ENCODE results near the gene CYTH4.
"Not testable (repeated sequence)": the region's sequence is repeated elsewhere in the genome, so short reads cannot be mapped to it uniquely, and the experiment has no call there.

The CYTH4 gene, protein sequence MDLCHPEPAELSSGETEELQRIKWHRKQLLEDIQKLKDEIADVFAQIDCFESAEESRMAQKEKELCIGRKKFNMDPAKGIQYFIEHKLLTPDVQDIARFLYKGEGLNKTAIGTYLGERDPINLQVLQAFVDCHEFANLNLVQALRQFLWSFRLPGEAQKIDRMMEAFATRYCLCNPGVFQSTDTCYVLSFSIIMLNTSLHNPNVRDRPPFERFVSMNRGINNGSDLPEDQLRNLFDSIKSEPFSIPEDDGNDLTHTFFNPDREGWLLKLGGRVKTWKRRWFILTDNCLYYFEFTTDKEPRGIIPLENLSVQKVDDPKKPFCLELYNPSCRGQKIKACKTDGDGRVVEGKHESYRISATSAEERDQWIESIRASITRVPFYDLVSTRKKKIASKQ

DNA sequence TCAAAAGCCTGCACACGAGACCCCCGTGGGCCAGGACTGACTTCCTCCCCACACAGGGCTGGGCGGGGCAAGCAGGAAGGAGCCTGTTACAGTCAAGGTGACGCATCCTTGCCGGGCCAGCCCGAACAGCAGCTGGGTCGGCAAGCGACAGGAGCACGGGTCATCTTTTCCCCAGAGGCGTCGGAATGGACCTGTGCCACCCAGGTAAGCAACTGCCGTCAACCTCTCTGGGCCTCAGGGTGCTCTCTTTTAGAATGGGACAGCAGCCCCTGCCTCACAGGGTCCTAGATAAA is at the start of gene CYTH4:
Gene CYTH4, plus strand, starts transcription at position 124 of the 293 bp plus-strand sequence. Its CDS starts 62 bp downstream, at position 186.
- TF ChIP-seq, protein P1, sequence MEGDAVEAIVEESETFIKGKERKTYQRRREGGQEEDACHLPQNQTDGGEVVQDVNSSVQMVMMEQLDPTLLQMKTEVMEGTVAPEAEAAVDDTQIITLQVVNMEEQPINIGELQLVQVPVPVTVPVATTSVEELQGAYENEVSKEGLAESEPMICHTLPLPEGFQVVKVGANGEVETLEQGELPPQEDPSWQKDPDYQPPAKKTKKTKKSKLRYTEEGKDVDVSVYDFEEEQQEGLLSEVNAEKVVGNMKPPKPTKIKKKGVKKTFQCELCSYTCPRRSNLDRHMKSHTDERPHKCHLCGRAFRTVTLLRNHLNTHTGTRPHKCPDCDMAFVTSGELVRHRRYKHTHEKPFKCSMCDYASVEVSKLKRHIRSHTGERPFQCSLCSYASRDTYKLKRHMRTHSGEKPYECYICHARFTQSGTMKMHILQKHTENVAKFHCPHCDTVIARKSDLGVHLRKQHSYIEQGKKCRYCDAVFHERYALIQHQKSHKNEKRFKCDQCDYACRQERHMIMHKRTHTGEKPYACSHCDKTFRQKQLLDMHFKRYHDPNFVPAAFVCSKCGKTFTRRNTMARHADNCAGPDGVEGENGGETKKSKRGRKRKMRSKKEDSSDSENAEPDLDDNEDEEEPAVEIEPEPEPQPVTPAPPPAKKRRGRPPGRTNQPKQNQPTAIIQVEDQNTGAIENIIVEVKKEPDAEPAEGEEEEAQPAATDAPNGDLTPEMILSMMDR (IDR thresholded peaks at IDR 0.05), result no peak
- no peak for TF ChIP-seq ZFX (IDR thresholded peaks at IDR 0.05; ENCODE audit: borderline replicate concordance)
- no peak within 1 kb of the TSS for H3K27ac ChIP-seq

DNA sequence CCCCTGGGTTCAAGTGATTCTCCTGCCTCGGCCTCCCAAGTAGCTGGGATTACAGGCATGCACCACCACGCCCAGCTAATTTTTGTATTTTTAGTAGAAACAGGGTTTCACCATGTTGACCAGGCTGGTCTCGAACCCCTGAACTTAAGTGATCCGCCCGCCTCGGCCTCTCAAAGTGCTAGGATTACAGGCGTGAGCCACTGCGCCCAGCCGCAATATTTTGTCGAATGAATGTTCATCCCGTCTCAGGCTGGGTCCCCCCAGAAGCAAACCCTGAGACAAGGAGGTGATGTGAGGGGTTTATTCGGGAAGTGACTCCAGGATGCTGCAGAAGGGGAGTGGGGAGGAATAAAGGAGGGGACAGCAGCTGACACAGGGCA is 48.9 kb upstream of the CYTH4 start:
- H3K27ac ChIP-seq, result not testable (repeated sequence)

DNA sequence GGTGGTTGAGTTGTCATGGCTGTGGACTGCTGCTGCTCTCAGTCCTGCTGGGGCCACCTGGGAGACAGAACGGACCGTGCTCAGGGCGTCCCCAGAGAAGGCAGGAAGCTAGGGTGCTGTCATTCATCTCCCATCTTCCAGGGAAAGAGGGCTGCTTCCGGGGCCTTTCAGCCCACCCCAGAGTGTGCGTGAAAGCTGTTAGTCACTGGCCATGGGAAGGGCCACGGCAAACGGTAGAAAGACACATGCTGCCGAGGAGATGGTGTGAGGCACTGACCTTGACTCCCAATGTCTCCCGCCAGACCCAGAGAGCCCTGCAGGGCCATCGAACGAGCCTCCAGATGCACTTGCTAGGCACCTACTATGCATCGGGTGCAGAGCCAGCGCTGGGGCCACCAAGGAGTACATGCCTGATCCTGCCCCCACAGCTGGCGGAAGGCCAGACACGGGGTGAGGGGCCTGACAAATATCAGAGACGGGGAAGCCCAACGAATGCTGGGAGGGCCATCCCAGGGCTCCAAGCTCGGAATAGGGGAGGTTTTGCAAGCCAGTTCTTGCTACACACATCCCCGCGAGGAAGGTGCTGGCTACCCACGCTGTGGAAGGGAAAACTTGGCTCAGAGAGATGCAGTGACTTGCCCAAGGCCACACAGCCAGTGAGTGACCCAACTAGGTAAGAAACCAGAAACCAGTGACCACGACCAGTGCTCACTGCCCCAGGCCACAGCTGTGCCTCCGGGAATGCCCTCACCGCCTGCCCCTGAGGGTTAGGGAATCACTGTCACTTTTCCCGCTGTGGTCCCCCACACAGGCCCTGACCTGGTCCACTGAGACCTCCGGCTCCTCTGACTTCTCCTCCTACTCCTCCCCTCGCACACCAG is 48.3 kb upstream of the CYTH4 start:
- H3K27ac ChIP-seq, result no peak overlapping the region
- TF ChIP-seq, protein P1 (IDR thresholded peaks at IDR 0.05), result no peak
- TF ChIP-seq ZFX (IDR thresholded peaks at IDR 0.05; ENCODE audit: borderline replicate concordance), result no peak

DNA sequence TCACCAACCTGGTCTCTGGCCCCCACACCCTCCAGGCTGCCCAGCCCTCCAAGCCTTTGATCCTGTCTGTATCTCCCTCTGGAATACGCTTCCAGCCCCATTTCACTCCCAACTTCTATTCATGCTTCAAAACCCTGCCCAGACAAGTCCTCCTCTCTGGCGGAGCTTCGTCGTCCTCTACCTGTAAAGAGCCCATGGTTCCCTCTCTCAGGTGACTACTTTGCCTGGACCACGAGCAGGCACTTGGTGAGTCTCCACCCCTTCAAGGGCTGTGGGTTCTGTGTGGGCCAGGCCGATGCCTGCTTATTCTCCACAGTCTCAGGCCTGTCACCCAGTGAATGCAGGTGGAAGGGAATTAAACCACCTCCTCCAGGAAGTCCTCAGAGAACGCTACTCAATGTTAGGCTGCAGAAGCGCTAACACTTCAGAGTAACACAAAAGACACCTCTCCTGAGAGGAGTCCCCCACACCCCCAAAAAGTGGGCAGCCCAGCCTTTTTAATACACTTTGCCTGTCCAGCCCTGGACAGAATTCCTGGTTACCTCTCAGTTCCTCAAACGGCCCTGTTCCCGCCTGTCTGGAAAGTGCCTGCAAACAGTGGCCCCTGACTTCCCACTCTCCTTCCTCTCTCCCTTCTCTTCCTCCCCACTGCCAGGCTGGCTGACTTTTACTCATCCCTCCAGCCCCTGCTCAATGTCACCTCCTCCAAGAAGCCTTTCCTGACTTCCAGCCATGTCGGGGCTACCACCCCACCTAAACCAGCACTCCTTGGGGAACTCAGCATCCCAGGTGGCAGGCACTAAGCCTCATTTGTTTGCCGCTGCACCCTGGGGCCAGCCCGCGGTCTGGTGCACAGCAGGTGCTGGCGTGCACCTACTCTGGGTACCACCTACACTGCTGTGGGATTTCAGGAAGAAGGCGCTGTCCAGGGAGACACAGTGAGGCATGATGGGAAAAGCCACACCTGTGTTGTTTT is 47.3 kb upstream of the CYTH4 start:
- no peak for TF ChIP-seq ZFX (IDR thresholded peaks at IDR 0.05; ENCODE audit: borderline replicate concordance)
- TF ChIP-seq, protein P1 (IDR thresholded peaks at IDR 0.05), result no peak
- no peak overlapping the region for H3K27ac ChIP-seq

DNA sequence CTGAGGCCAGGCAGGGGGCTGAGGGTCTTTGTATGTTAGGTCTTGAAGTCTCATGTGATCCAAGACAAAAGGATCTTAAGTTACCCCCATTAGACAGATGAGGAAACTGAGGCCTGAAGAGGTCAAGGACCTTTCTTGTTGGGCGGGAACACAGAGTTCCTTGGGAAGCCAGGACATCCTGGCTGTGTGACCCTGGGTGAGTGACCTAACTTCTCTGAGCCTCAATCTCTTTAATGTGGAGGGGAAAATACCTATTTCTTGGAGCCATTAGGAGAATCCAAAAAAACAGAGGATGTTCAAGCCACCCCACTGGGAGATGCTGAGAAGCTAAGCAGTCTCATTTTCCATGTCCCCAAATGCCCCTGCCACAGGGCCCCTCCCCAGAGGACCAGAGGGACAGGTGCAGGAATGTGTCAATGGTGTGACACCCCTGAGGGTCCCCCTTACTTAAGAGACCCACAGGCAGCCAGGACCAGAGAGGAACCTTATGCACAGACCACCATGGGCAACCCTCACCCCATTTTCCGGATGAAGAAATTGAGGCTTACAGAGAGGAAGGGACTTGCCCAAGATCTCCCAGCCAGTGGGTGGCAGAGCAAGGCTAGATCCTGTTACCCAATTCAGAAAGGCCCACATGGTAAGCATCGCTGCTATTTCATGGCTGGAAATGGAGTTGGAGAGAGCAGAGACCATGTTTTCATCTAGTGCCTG is 46.3 kb upstream of the CYTH4 start:
- no peak overlapping the region for H3K27ac ChIP-seq
- no peak for TF ChIP-seq ZFX (IDR thresholded peaks at IDR 0.05; ENCODE audit: borderline replicate concordance)
- TF ChIP-seq, protein P1 (IDR thresholded peaks at IDR 0.05), result no peak

DNA sequence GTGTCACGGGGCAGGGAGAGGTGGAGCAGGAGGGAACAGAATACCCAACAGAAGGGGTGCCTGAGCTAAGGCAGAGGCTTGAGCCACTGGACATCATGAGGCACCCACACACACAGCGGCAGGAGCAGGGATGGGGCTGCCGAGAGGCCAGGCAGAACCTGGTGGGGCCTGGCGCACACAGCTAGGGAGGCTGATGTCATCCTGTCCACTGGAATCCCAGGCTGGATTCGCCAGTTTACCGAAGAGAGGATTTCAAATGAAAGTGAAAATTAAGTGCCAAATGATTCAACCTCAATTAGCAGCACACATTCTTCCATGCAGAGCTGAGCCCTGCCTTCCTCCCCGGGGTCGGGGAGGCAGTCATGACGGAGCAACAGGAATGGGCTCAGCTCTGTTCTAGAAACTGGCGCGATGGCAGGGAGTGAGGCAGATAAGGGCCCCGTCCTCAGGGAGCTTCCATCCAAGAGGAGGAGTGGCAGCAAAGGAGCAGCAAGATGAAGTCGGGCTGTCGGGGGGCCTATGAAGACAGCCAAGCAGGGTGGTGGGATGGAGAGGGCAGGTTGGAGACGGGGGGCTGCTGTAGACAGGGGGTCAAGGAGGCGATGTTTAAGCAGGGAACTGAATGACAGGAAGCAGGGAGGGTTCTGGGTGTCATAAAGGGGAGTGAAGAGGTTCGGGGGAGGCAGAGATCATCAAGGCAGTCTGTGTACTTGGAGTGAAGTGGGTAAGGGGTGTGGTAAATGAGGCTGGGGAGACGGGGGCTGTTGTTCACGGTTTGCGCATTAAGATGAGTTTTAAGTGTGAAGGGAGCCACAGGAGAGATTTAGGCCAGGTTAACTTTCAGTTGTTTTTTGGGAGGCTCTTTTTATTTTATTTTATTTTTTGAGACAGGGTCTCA is 44.7 kb upstream of the CYTH4 start:
- H3K27ac ChIP-seq, result no peak overlapping the region

More for the DNA sequence above, 44.7 kb upstream of the CYTH4 start:
- TF ChIP-seq, protein P1 (IDR thresholded peaks at IDR 0.05), result no peak
- TF ChIP-seq ZFX (IDR thresholded peaks at IDR 0.05; ENCODE audit: borderline replicate concordance), result no peak

Measured in 22Rv1 (cell line).